SK-N-SH (cell line): ENCODE data around the gene ZNF555. TPM values are rescaled to one million over a fixed set of nuclear protein-coding genes. Genes with fewer than 3 reads are reported as not detected.
"Not testable (repeated sequence)": the region's sequence is repeated elsewhere in the genome, so short reads cannot be mapped to it uniquely, and the experiment has no call there.

ENCODE experiments used
- CTCF ChIA-PET: fragments of 300-600, 350-600 bp; formaldehyde crosslinking; extraction: SDS; loops from one replicate; lab custom pipeline; 2021; lab: Yijun Ruan, JAX
- POLR2A ChIA-PET: fragments of 350-600 bp; sonication (Branson Sonifier 250); formaldehyde crosslinking; extraction: SDS; loops from one replicate; lab custom pipeline; 2020; ENCODE audit warnings: antibody characterized with exemption, inconsistent platforms; lab: Yijun Ruan, JAX
- DNase-seq: peaks from one replicate; pipeline ENCODE4 v3.0.0; 2012
- H2AFZ ChIP-seq: fragments of 200-600 bp; sonication (generic); 2 replicates; pipeline ENCODE4 v1.8.1; 2016; ENCODE audit warnings: antibody characterized with exemption, mild to moderate bottlenecking, low read depth
- H3F3A ChIP-seq: fragments of 200-600 bp; sonication (generic); replicated peaks from 2 replicates; pipeline ENCODE3; 2016; ENCODE audit warnings: antibody characterized with exemption, mild to moderate bottlenecking; ENCODE audit not compliant: insufficient read depth
- H3K27ac ChIP-seq, 2 experiments: fragments of 200-500 bp in 1 of 2; fragments of 200-600 bp in 1 of 2; sonication (Bioruptor generic) in 1 of 2; sonication (generic), shearing (Covaris generic) in 1 of 2; 2 replicates each; pipeline versions ENCODE4 v1.5.1 to v1.6.1; 2014 to 2016; ENCODE audit warnings: low read depth in 2 of 2, inconsistent platforms in 1 of 2, low read length in 1 of 2, mild to moderate bottlenecking in 1 of 2, mixed read lengths in 1 of 2
- H3K27me3 ChIP-seq: fragments of 200-600 bp; sonication (generic), shearing (Covaris generic); 2 replicates; pipeline ENCODE4 v1.6.1; 2016; ENCODE audit warnings: mixed run types; ENCODE audit not compliant: insufficient read depth
- H3K36me3 ChIP-seq, 2 experiments: fragments of 200-500 bp in 1 of 2; fragments of 200-600 bp in 1 of 2; sonication (Bioruptor generic) in 1 of 2; sonication (generic) in 1 of 2; replicated peaks in 1 of 2; 2 replicates each; pipeline versions ENCODE3 to v1.5.1; 2014 to 2016; ENCODE audit warnings: low read length in 1 of 2, mild to moderate bottlenecking in 1 of 2; ENCODE audit not compliant: insufficient read depth in 2 of 2, control insufficient read depth in 1 of 2
- H3K4me1 ChIP-seq, 2 experiments: fragments of 200-500 bp in 1 of 2; fragments of 200-600 bp in 1 of 2; sonication (Bioruptor generic) in 1 of 2; sonication (generic), shearing (Covaris generic) in 1 of 2; 2 replicates each; pipeline versions ENCODE4 v1.5.1 to v1.6.1; 2014 to 2016; ENCODE audit warnings: low read depth in 1 of 2, low read length in 1 of 2, mixed run types in 1 of 2; ENCODE audit not compliant: insufficient read depth in 2 of 2, control insufficient read depth in 1 of 2
- H3K4me2 ChIP-seq: fragments of 200-600 bp; sonication (generic), shearing (Covaris generic); 2 replicates; pipeline ENCODE4 v1.6.1; 2017; ENCODE audit warnings: mixed run types
- H3K4me3 ChIP-seq, 2 experiments: fragments of 200-500 bp in 1 of 2; fragments of 200-600 bp in 1 of 2; sonication (Bioruptor generic) in 1 of 2; sonication (generic), shearing (Covaris generic) in 1 of 2; 2 replicates each; pipeline versions ENCODE4 v1.5.1 to v1.8.1; 2014 to 2016; ENCODE audit warnings: low read depth in 2 of 2, inconsistent platforms in 1 of 2, low read length in 1 of 2, mild to moderate bottlenecking in 1 of 2, mixed read lengths in 1 of 2, moderate library complexity in 1 of 2
- H3K79me2 ChIP-seq: fragments of 200-600 bp; sonication (generic); 2 replicates; pipeline ENCODE4 v1.8.1; 2017; ENCODE audit warnings: mild to moderate bottlenecking; ENCODE audit not compliant: insufficient read depth
- H3K9ac ChIP-seq: fragments of 200-600 bp; sonication (generic); 2 replicates; pipeline ENCODE4 v1.6.1; 2017; ENCODE audit warnings: mixed run types
- H3K9me2 ChIP-seq: fragments of 200-600 bp; sonication (generic); 2 replicates; pipeline ENCODE4 v1.6.1; 2017; ENCODE audit warnings: mixed run types
- H3K9me3 ChIP-seq: fragments of 200-600 bp; sonication (generic); 2 replicates; pipeline ENCODE4 v1.6.1; 2017; ENCODE audit warnings: mixed run types, mild to moderate bottlenecking, moderate library complexity
- H4K20me1 ChIP-seq: fragments of 200-600 bp; sonication (generic); 2 replicates; pipeline ENCODE4 v1.6.1; 2017; ENCODE audit warnings: mild to moderate bottlenecking, mixed run types; ENCODE audit not compliant: insufficient read depth
- ELF1 ChIP-seq: IDR thresholded peaks from 2 replicates; pipeline ENCODE4 v1.4.0; 2012
- EP300 ChIP-seq, 2 experiments: IDR thresholded peaks; 2 replicates each; pipeline versions ENCODE4 v1.4.0 to v1.6.1; 2012; ENCODE audit warnings: borderline replicate concordance in 1 of 2, low read depth in 1 of 2, low read length in 1 of 2
- FOSL2 ChIP-seq: IDR thresholded peaks from 2 replicates; pipeline ENCODE4 v1.4.0; 2012; ENCODE audit warnings: low read depth, mild to moderate bottlenecking, moderate library complexity, borderline replicate concordance
- FOXJ3 ChIP-seq: sonication (generic); formaldehyde crosslinking; IDR thresholded peaks from 2 replicates; pipeline ENCODE4 v1.5.1; 2020; ENCODE audit warnings: mild to moderate bottlenecking, missing genetic modification reagents
- FOXM1 ChIP-seq: IDR thresholded peaks from 2 replicates; pipeline ENCODE4 v1.4.0; 2012; ENCODE audit warnings: low read depth, mild to moderate bottlenecking
- GATA2 ChIP-seq: sonication (generic); formaldehyde crosslinking; IDR thresholded peaks from 2 replicates; pipeline ENCODE4 v1.5.0; 2020; ENCODE audit warnings: mild to moderate bottlenecking, missing genetic modification reagents
- JUND ChIP-seq: IDR thresholded peaks from 2 replicates; pipeline ENCODE4 v1.4.0; 2012
- MEF2A ChIP-seq: IDR thresholded peaks from 2 replicates; pipeline ENCODE4 v1.4.0; 2012; ENCODE audit warnings: low read depth, borderline replicate concordance
- MXI1 ChIP-seq: IDR thresholded peaks from 2 replicates; pipeline ENCODE4 v1.6.1; 2012; ENCODE audit warnings: mild to moderate bottlenecking, low read depth, low read length, improper control_type of control experiment
- NFIC ChIP-seq: IDR thresholded peaks from 2 replicates; pipeline ENCODE4 v1.4.0; 2012; ENCODE audit warnings: borderline replicate concordance
- POLR2AphosphoS5 ChIP-seq: IDR thresholded peaks from 2 replicates; pipeline ENCODE4 v1.6.1; 2012; ENCODE audit warnings: low read depth, low read length
- RAD21 ChIP-seq: IDR thresholded peaks from 2 replicates; pipeline ENCODE4 v1.6.1; 2012; ENCODE audit warnings: mild to moderate bottlenecking, low read length
- RXRA ChIP-seq: IDR thresholded peaks from 2 replicates; pipeline ENCODE4 v1.4.0; 2012; ENCODE audit warnings: low read depth, mild to moderate bottlenecking, borderline replicate concordance
- SIN3A ChIP-seq: IDR thresholded peaks from 2 replicates; pipeline ENCODE4 v1.6.1; 2012; ENCODE audit warnings: low read depth, mild to moderate bottlenecking, low read length, moderate library complexity, borderline replicate concordance
- TAF1 ChIP-seq: IDR thresholded peaks from 2 replicates; pipeline ENCODE4 v1.6.1; 2012; ENCODE audit warnings: low read depth, mild to moderate bottlenecking, low read length, moderate library complexity, borderline replicate concordance
- YY1 ChIP-seq: IDR thresholded peaks from 2 replicates; pipeline ENCODE4 v1.4.0; 2012; ENCODE audit warnings: low read depth, mild to moderate bottlenecking
- WGBS: methylation state at CpG from one replicate; pipeline ENCODE4 v1.1.6; 2017; ENCODE audit warnings: low lambda C conversion rate; 5-methylcytosine and 5-hydroxymethylcytosine counted together
- polyA plus RNA-seq, 3 experiments: library from polyadenylated mRNA; depleted of rRNA; stranded (reverse); fragments of >200 nt; gene quantifications; 2 replicates each; pipeline ENCODE4 v1.2.3, GENCODE V29; 2012
- TF ChIP-seq, protein P1 (sequence below): fragments of 150-350 bp; IDR thresholded peaks from 2 replicates; pipeline ENCODE4 v1.6.1; 2016; ENCODE audit warnings: mild to moderate bottlenecking, low read depth, low read length
- TF ChIP-seq, protein P2 (sequence below): IDR thresholded peaks from 2 replicates; pipeline ENCODE4; 2012
- TF ChIP-seq, protein P3 (sequence below): fragments of 200-600 bp; sonication (generic); IDR thresholded peaks from 2 replicates; pipeline ENCODE4 v1.6.1; 2017; ENCODE audit warnings: antibody characterized with exemption, mild to moderate bottlenecking, moderate library complexity

Gene ZNF555
- polyA plus RNA-seq, 1 of the 3 experiments (the other 2 are of a cell fraction) = 1.4 TPM

DNA sequence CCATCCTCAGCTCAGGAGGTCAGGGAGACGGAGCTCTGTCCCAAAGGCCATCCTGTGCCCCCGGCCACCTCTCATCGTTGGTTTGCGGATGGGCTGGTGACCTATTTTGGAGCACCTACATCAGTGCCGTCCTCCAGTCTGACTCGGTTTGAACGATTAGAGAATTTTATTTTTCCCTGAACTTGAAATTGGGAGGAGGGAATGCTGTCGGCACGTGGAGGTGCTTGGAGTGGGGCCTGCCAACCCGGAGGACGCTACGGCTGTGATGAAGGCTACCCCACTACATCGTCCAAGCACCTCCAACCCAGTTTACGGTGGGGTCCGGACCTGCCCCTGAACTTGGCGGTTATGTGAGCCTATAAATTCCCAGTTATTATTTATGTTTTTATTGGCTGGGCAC lies 24.6 kb upstream of the ZNF555 start:
- no peaks in the 10 kb centered on the region for H3K9me2 ChIP-seq
- H4K20me1 ChIP-seq = no peaks in the 10 kb centered on the region
- H3K9ac ChIP-seq = no peak overlapping the region
- H3K4me1 ChIP-seq = peaks cover 0 to 26% of the 10 kb centered on the region in 2 experiments; a peak in 1 of 4 replicates
- ChIA-PET POLR2A (no interaction called here), CTCF (no interaction called here)
- no peaks in the 10 kb centered on the region for H3F3A ChIP-seq
- no peak overlapping the region for H3K4me2 ChIP-seq
- DNase-seq = no peak
- no peak overlapping the region for H2AFZ ChIP-seq
- no peaks in the 10 kb centered on the region for H3K9me3 ChIP-seq
- peaks cover 0 to 11% of the 10 kb centered on the region in 2 experiments for H3K36me3 ChIP-seq
- H3K4me3 ChIP-seq = no peak overlapping the region
- no peak overlapping the region for H3K27ac ChIP-seq
- WGBS = 95% methylated on average over 11 of the region's 16 CpGs
- no peaks in the 10 kb centered on the region for H3K27me3 ChIP-seq
- TF ChIP-seq, protein P1, sequence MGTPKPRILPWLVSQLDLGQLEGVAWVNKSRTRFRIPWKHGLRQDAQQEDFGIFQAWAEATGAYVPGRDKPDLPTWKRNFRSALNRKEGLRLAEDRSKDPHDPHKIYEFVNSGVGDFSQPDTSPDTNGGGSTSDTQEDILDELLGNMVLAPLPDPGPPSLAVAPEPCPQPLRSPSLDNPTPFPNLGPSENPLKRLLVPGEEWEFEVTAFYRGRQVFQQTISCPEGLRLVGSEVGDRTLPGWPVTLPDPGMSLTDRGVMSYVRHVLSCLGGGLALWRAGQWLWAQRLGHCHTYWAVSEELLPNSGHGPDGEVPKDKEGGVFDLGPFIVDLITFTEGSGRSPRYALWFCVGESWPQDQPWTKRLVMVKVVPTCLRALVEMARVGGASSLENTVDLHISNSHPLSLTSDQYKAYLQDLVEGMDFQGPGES = no peak
- TF ChIP-seq MEF2A = no peak
- TF ChIP-seq, protein P2, sequence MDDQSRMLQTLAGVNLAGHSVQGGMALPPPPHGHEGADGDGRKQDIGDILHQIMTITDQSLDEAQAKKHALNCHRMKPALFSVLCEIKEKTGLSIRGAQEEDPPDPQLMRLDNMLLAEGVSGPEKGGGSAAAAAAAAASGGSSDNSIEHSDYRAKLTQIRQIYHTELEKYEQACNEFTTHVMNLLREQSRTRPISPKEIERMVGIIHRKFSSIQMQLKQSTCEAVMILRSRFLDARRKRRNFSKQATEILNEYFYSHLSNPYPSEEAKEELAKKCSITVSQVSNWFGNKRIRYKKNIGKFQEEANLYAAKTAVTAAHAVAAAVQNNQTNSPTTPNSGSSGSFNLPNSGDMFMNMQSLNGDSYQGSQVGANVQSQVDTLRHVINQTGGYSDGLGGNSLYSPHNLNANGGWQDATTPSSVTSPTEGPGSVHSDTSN = no peak
- no peak for TF ChIP-seq YY1
- no peak for TF ChIP-seq MXI1
- no peak for TF ChIP-seq NFIC
- TF ChIP-seq TAF1 = no peak
- TF ChIP-seq, protein P3, sequence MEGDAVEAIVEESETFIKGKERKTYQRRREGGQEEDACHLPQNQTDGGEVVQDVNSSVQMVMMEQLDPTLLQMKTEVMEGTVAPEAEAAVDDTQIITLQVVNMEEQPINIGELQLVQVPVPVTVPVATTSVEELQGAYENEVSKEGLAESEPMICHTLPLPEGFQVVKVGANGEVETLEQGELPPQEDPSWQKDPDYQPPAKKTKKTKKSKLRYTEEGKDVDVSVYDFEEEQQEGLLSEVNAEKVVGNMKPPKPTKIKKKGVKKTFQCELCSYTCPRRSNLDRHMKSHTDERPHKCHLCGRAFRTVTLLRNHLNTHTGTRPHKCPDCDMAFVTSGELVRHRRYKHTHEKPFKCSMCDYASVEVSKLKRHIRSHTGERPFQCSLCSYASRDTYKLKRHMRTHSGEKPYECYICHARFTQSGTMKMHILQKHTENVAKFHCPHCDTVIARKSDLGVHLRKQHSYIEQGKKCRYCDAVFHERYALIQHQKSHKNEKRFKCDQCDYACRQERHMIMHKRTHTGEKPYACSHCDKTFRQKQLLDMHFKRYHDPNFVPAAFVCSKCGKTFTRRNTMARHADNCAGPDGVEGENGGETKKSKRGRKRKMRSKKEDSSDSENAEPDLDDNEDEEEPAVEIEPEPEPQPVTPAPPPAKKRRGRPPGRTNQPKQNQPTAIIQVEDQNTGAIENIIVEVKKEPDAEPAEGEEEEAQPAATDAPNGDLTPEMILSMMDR = no peak
- TF ChIP-seq ELF1 = no peak
- TF ChIP-seq EP300 (IDR thresholded peaks at IDR 0.05; ENCODE audit: borderline replicate concordance in 1 of 2, low read depth in 1 of 2, low read length in 1 of 2) = no peak
- TF ChIP-seq RAD21 = no peak
- TF ChIP-seq FOXM1 = no peak
- TF ChIP-seq GATA2 (CRISPR knock-in tag) = no peak
- TF ChIP-seq FOXJ3 (CRISPR knock-in tag) = no peak
- no peak for TF ChIP-seq SIN3A
- TF ChIP-seq JUND = no peak
- no peak for TF ChIP-seq FOSL2
- no peak for TF ChIP-seq RXRA
- TF ChIP-seq POLR2AphosphoS5 = no peak
- H3K79me2 ChIP-seq = no peaks in the 10 kb centered on the region

DNA sequence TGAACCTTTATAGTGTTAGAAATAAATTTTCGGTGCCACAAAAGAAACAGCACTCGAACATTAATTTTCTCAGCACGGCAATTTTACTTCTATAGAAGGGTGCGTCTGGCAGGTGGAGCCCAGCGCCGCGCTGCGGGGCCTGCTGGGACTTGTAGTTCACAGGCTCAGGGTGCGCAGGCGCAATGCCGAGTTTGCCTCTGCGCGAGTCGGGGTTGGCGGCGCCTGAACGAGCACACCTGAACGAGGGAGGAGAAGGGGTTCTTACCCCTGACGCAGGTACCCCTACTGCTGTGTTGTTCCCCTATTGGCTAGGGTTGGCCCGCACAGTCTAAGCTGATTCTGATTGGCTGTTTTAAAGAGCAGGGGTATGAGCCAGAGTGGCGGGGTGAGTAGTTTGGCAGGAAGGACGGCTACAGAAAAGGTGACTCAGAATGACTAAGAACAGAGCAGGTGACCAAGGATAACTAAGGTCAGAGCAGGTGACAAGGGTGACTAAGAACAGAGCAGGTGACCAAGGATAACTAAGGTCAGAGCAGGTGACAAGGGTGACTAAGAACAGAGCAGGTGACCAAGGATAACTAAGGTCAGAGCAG lies 23.9 kb upstream of the ZNF555 start:
- H3K9ac ChIP-seq, H3K79me2 ChIP-seq: not testable (repeated sequence)

More for the DNA sequence above, 23.9 kb upstream of the ZNF555 start:
- 88% methylated on average over 22 of the region's 22 CpGs for WGBS
- DNase-seq, H4K20me1 ChIP-seq, H3F3A ChIP-seq, H3K27ac ChIP-seq, H3K4me3 ChIP-seq, H3K9me3 ChIP-seq, H3K9me2 ChIP-seq, H3K4me2 ChIP-seq, H2AFZ ChIP-seq, H3K27me3 ChIP-seq, H3K36me3 ChIP-seq, POLR2A ChIA-PET, CTCF ChIA-PET: not testable (repeated sequence)
- peaks cover 0 to 23% of the 10 kb centered on the region in 2 experiments; a peak in 1 of 4 replicates for H3K4me1 ChIP-seq
